GM12878 (cell line): ENCODE data around the gene ITM2A. TPM values are rescaled to one million over a fixed set of nuclear protein-coding genes. Genes with fewer than 3 reads are reported as not detected.

Source experiments
- ATAC-seq: fragments of 200-7000 bp; cut with Tn5 transposase; 3 replicates; pipeline ENCODE4 v1.9.1; 2020; ENCODE audit warnings: mild to moderate bottlenecking, moderate library complexity
- BruUV-seq: library from RNA; stranded (reverse); fragments of 400-500 nt; replicated peaks from 2 replicates; lab custom pipeline; 2021; lab: Mats Ljungman, UMichigan
- CTCF ChIA-PET: fragments of 300-600 bp; sonication (Branson Sonifier 250); formaldehyde crosslinking; extraction: SDS; loops from one replicate; lab custom pipeline; 2021; ENCODE audit warnings: inconsistent platforms; lab: Yijun Ruan, JAX
- POLR2A ChIA-PET: fragments of 350-600 bp; formaldehyde crosslinking; extraction: SDS; loops from one replicate; lab custom pipeline; 2021; ENCODE audit warnings: inconsistent platforms; lab: Charles Lee
- RAD21 ChIA-PET: fragments of 300-600 bp; sonication (Branson Sonifier 250); formaldehyde crosslinking; loops from one replicate; lab custom pipeline; 2023; ENCODE audit warnings: antibody characterized with exemption; ENCODE audit not compliant: unreplicated experiment; lab: Charles Lee
- SMC1A ChIA-PET: fragments of 300-600 bp; sonication (Branson Sonifier 250); formaldehyde crosslinking; loops from one replicate; lab custom pipeline; 2023; ENCODE audit not compliant: unreplicated experiment, uncharacterized antibody; lab: Charles Lee
- DNase-seq: peaks from one replicate; pipeline ENCODE4 v3.0.0-alpha.2; 2011; ENCODE audit warnings: low read depth, low spot score
- FAIRE-seq: peaks from 3 replicates; lab custom pipeline; 2011; peaks lifted over from hg19 to GRCh38; lab: Jason Lieb, UNC
- H2AFZ ChIP-seq: 2 replicates; pipeline ENCODE4 v1.6.0; 2011; ENCODE audit warnings: low read depth, low read length, control low read depth; ENCODE audit not compliant: control insufficient read depth
- H3K27ac ChIP-seq: 2 replicates; pipeline ENCODE4 v1.5.1; 2011; ENCODE audit warnings: control low read depth; ENCODE audit not compliant: control insufficient read depth, insufficient read depth
- H3K27me3 ChIP-seq, 2 experiments: replicated peaks in 1 of 2; 2 replicates each; pipeline versions ENCODE4 v1.6.0 to v1.6.1; 2011; ENCODE audit warnings: low read length in 1 of 2; ENCODE audit not compliant: control insufficient read depth in 2 of 2, insufficient read depth in 2 of 2
- H3K36me3 ChIP-seq, 2 experiments: 2 replicates each; pipeline ENCODE4 v1.5.1; 2011; ENCODE audit warnings: low read length in 1 of 2; ENCODE audit not compliant: control insufficient read depth in 2 of 2, insufficient read depth in 2 of 2
- H3K4me1 ChIP-seq: 2 replicates; pipeline ENCODE4 v1.6.1; 2011; ENCODE audit warnings: mild to moderate bottlenecking, low read length, moderate library complexity, mixed read lengths; ENCODE audit not compliant: control insufficient read depth, insufficient read depth
- H3K4me2 ChIP-seq: 2 replicates; pipeline ENCODE4 v1.6.0; 2011; ENCODE audit warnings: control low read depth; ENCODE audit not compliant: control insufficient read depth, insufficient read depth
- H3K4me3 ChIP-seq: fragments of 200-600 bp; sonication (generic); 2 replicates; pipeline ENCODE4 v1.5.1; 2016
- H3K79me2 ChIP-seq: 2 replicates; pipeline ENCODE4 v1.6.0; 2011; ENCODE audit warnings: low read length; ENCODE audit not compliant: control insufficient read depth, insufficient read depth
- H3K9ac ChIP-seq: 2 replicates; pipeline ENCODE4 v1.8.0; 2011; ENCODE audit warnings: low read length, control low read depth, mixed read lengths; ENCODE audit not compliant: control insufficient read depth, insufficient read depth
- H3K9me3 ChIP-seq: replicated peaks from 3 replicates; pipeline ENCODE4 v1.5.1; 2011; ENCODE audit warnings: mild to moderate bottlenecking, low read length; ENCODE audit not compliant: control insufficient read depth, insufficient read depth
- H4K20me1 ChIP-seq: 2 replicates; pipeline ENCODE4 v1.6.0; 2011; ENCODE audit not compliant: control insufficient read depth, insufficient read depth
- CEBPB ChIP-seq, 2 experiments: fragments of 150-350 bp in 1 of 2; IDR thresholded peaks; 2 replicates each; pipeline ENCODE4 v1.6.1; 2012 to 2014; ENCODE audit warnings: low read depth in 2 of 2, low read length in 2 of 2, borderline replicate concordance in 1 of 2, inconsistent platforms in 1 of 2
- EZH2 ChIP-seq: IDR thresholded peaks from 2 replicates; pipeline ENCODE4 v1.6.1; 2012; ENCODE audit warnings: low read depth, mild to moderate bottlenecking, control low read depth, inconsistent platforms, low read length, borderline replicate concordance; ENCODE audit not compliant: control insufficient read depth
- IKZF1 ChIP-seq: fragments of 450-650 bp; conservative IDR thresholded peaks from 2 replicates; pipeline ENCODE4 v1.6.1; 2017; ENCODE audit warnings: antibody characterized with exemption, mild to moderate bottlenecking
- IKZF2 ChIP-seq, 2 experiments: fragments of 450-650 bp; IDR thresholded peaks; 2 replicates each; pipeline ENCODE4 v1.6.1; 2017; ENCODE audit warnings: mild to moderate bottlenecking in 2 of 2, moderate library complexity in 2 of 2
- KLF5 ChIP-seq: fragments of 450-650 bp; IDR thresholded peaks from 2 replicates; pipeline ENCODE4 v1.6.1; 2014; ENCODE audit warnings: mild to moderate bottlenecking; ENCODE audit not compliant: partially characterized antibody
- LARP7 ChIP-seq: fragments of 450-650 bp; IDR thresholded peaks from 2 replicates; pipeline ENCODE4 v1.6.1; 2017; ENCODE audit warnings: mild to moderate bottlenecking
- NBN ChIP-seq: fragments of 450-650 bp; IDR thresholded peaks from 2 replicates; pipeline ENCODE4 v1.6.1; 2016
- PRDM15 ChIP-seq: fragments of 450-650 bp; formaldehyde crosslinking; IDR thresholded peaks from 2 replicates; pipeline ENCODE4 v1.4.0; 2020; ENCODE audit warnings: mild to moderate bottlenecking, moderate library complexity
- RAD21 ChIP-seq: IDR thresholded peaks from 2 replicates; pipeline ENCODE4 v1.6.1; 2011; ENCODE audit warnings: mild to moderate bottlenecking, low read depth, low read length, moderate library complexity; ENCODE audit not compliant: insufficient read depth
- ZBTB33 ChIP-seq: fragments of 450-650 bp; IDR thresholded peaks from 2 replicates; pipeline ENCODE4 v1.6.1; 2017; ENCODE audit warnings: mild to moderate bottlenecking
- ZBTB40 ChIP-seq: fragments of 450-650 bp; IDR thresholded peaks from 2 replicates; pipeline ENCODE4 v1.6.1; 2016; ENCODE audit warnings: mild to moderate bottlenecking, moderate library complexity, borderline replicate concordance
- ZNF274 ChIP-seq: IDR thresholded peaks from one replicate; pipeline ENCODE4 v1.8.0; 2011; ENCODE audit not compliant: insufficient read length, insufficient read depth
- ZNF384 ChIP-seq: IDR thresholded peaks from 2 replicates; pipeline ENCODE4 v1.6.1; 2012; ENCODE audit warnings: low read depth, mild to moderate bottlenecking, low read length, improper control_type of control experiment, borderline replicate concordance
- WGBS: methylation state at CpG from one replicate; pipeline ENCODE4 v1.1.6; 2016; ENCODE audit warnings: low lambda C conversion rate; ENCODE audit not compliant: insufficient replicate concordance, insufficient coverage; ENCODE audit errors: missing lambda C conversion rate; 5-methylcytosine and 5-hydroxymethylcytosine counted together
- in situ Hi-C: fragments of 300-500 bp; cut with MboI; formaldehyde crosslinking; loops from 9 replicates; pipeline ENCODE4 v1.14.3; 2018; ENCODE audit warnings: mixed read lengths
- intact Hi-C: fragments of 100-400 bp; cut with micrococcal nuclease; formaldehyde crosslinking; loops from one replicate; pipeline ENCODE4 v1.14.2; 2022; ENCODE audit not compliant: unreplicated experiment
- polyA plus RNA-seq, 11 experiments: library from polyadenylated mRNA; depleted of rRNA in 4 of 11; unstranded in 6 of 11; stranded (reverse) in 5 of 11; fragments of >200 nt; fragmentation: Nextera tagmentation in 4 of 11; fragmentation: Illumina TruSeq in 1 of 11; extraction: Ambion mirVana in 4 of 11; extraction: Trizol in 1 of 11; gene quantifications; 1 replicate in 1 of 11; 2 replicates in 10 of 11; pipeline versions ENCODE4 v1.2.1 to v1.2.3, GENCODE V29; 2011 to 2016; ENCODE audit warnings: inconsistent platforms in 2 of 11, missing spikeins in 2 of 11, low read depth in 1 of 11
- total RNA-seq, 4 experiments: library from RNA; depleted of rRNA in 3 of 4; stranded (reverse); fragments of >200 nt in 3 of 4; fragmentation: Illumina TruSeq in 1 of 4; extraction: Trizol in 1 of 4; gene quantifications; 2 replicates each; pipeline versions ENCODE4 v1.2.1 to v1.2.3, GENCODE V29; 2013 to 2021
- TF ChIP-seq, protein P1 (sequence below): fragments of 450-650 bp; IDR thresholded peaks from 2 replicates; pipeline ENCODE4 v1.6.1; 2017; ENCODE audit warnings: borderline replicate concordance

The ITM2A gene
- total and polyA plus RNA-seq, 10 of the 15 experiments (the other 5 are each of a cell fraction or from before 2014, with no cell fraction given), result 29.6 to 202 (median 44.9) TPM

GRCh38 chrX:79369871-79370270 lies 2.7 kb upstream of the ITM2A start:
- ATAC-seq (no peak), DNase-seq (no peak), FAIRE-seq (no peak)
- Histone ChIP-seq H3K4me3 (no peak overlapping the region), H3K27me3 (no peaks in the 10 kb centered on the region), H3K9ac (no peak overlapping the region), H3K9me3 (no peaks in the 10 kb centered on the region), H3K4me2 (no peak overlapping the region), H3K79me2 (peaks cover 7% of the 10 kb centered on the region), H2AFZ (no peak overlapping the region), H3K4me1 (no peaks in the 10 kb centered on the region; the same call in 1 of the 2 replicates), H3K27ac (no peak overlapping the region), H3K36me3 (no peaks in the 10 kb centered on the region), H4K20me1 (no peaks in the 10 kb centered on the region)
- no TSS peak for BruUV-seq
- SMC1A ChIA-PET, result interaction anchor here (0.6 kb wide), 1 partner anchor 1207 kb away, joined by 3 read pairs; no protein-coding TSS in a partner anchor
- in situ Hi-C loops (no loop called here), intact Hi-C loops (loop anchor here (10.0 kb wide), 1 partner anchor 415 kb away; no protein-coding TSS in a partner anchor)
- POLR2A ChIA-PET, result no interaction called here
- RAD21 ChIA-PET, result no interaction called here
- 100% methylated on average over 1 of the region's 1 CpG for WGBS
- CTCF ChIA-PET, result no interaction called here
- TF ChIP-seq, protein P1, sequence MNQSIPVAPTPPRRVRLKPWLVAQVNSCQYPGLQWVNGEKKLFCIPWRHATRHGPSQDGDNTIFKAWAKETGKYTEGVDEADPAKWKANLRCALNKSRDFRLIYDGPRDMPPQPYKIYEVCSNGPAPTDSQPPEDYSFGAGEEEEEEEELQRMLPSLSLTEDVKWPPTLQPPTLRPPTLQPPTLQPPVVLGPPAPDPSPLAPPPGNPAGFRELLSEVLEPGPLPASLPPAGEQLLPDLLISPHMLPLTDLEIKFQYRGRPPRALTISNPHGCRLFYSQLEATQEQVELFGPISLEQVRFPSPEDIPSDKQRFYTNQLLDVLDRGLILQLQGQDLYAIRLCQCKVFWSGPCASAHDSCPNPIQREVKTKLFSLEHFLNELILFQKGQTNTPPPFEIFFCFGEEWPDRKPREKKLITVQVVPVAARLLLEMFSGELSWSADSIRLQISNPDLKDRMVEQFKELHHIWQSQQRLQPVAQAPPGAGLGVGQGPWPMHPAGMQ, result no peak
- TF ChIP-seq IKZF2 (IDR thresholded peaks at IDR 0.05) (no peak), ZBTB40 (no peak), ZBTB33 (no peak), EZH2 (no peak), PRDM15 (CRISPR knock-in tag) (no peak), ZNF384 (no peak), ZNF274 (no peak), LARP7 (no peak), KLF5 (no peak), IKZF1 (no peak), RAD21 (no peak), CEBPB (IDR thresholded peaks at IDR 0.05; ENCODE audit: borderline replicate concordance in 1 of 2, low read depth in 2 of 2, low read length in 2 of 2) (no peak), NBN (no peak)
